Endodermal cell (in vitro differentiated cells): ENCODE measurements around the gene GPATCH11. TPM values are rescaled to one million over a fixed set of nuclear protein-coding genes. Genes with fewer than 3 reads are reported as not detected.
A peak's percentile ranks its signal among the peaks of the same experiment; 100 is the strongest.

Source experiments
- DNase-seq: peaks from one replicate; pipeline ENCODE4 v3.0.0-alpha.2; 2017
- H3K27ac ChIP-seq: 2 replicates; pipeline ENCODE4 v1.5.1; 2013; ENCODE audit warnings: mild to moderate bottlenecking, low read depth, low read length, moderate library complexity
- H3K27me3 ChIP-seq: 2 replicates; pipeline ENCODE4 v1.6.1; 2013; ENCODE audit warnings: mild to moderate bottlenecking, low read length, moderate library complexity; ENCODE audit not compliant: insufficient read depth, control insufficient read depth, poor library complexity, severe bottlenecking
- H3K36me3 ChIP-seq: 2 replicates; pipeline ENCODE4 v1.7.0; 2013; ENCODE audit warnings: mild to moderate bottlenecking, low read length, moderate library complexity; ENCODE audit not compliant: control insufficient read depth, insufficient read depth
- H3K4me1 ChIP-seq: one replicate; pipeline ENCODE4 v1.7.0; 2013; ENCODE audit warnings: low read length; ENCODE audit not compliant: control insufficient read depth, insufficient read depth
- H3K4me3 ChIP-seq: 2 replicates; pipeline ENCODE4 v1.5.1; 2013; ENCODE audit warnings: mild to moderate bottlenecking, low read length, moderate library complexity
- H3K9ac ChIP-seq: 2 replicates; pipeline ENCODE4 v1.6.1; 2013; ENCODE audit warnings: mild to moderate bottlenecking, low read length, moderate library complexity; ENCODE audit not compliant: poor library complexity, severe bottlenecking; ENCODE audit errors: extremely low read depth
- H3K9me3 ChIP-seq: 2 replicates; pipeline ENCODE4 v1.6.1; 2013; ENCODE audit warnings: mild to moderate bottlenecking, low read length, moderate library complexity; ENCODE audit not compliant: control insufficient read depth
- H3K27ac Mint-ChIP-seq: 2 replicates; pipeline ENCODE4 v1.8.0; 2020; ENCODE audit warnings: mixed read lengths
- H3K27me3 Mint-ChIP-seq: 2 replicates; pipeline ENCODE4 v1.8.0; 2021; ENCODE audit warnings: mild to moderate bottlenecking, mixed read lengths; ENCODE audit not compliant: insufficient read depth
- H3K36me3 Mint-ChIP-seq: 2 replicates; pipeline ENCODE4 v1.8.0; 2020; ENCODE audit warnings: low read depth, mixed read lengths
- H3K4me1 Mint-ChIP-seq: 2 replicates; pipeline ENCODE4 v1.8.0; 2020; ENCODE audit warnings: mixed read lengths
- H3K4me3 Mint-ChIP-seq: 2 replicates; pipeline ENCODE4 v1.8.0; 2020; ENCODE audit warnings: mild to moderate bottlenecking, moderate library complexity, mixed read lengths
- H3K9me3 Mint-ChIP-seq: 2 replicates; pipeline ENCODE4 v1.8.0; 2020; ENCODE audit warnings: mild to moderate bottlenecking, mixed read lengths
- WGBS, 2 experiments: methylation state at CpG; one replicate each; pipeline versions ENCODE4 v1.1.5 to v1.1.7; 2013; ENCODE audit warnings: missing lambda C conversion rate in 2 of 2, mixed read lengths in 1 of 2; ENCODE audit not compliant: insufficient coverage in 1 of 2, insufficient read length in 1 of 2; 5-methylcytosine and 5-hydroxymethylcytosine counted together
- total RNA-seq, 2 donors: library from RNA; stranded (reverse); fragmentation: NEBNext Ultra II Directional in 1 of 2; extraction: Animal tissue kit (Norgen Biotek cat#: 25700) in 1 of 2; gene quantifications; 2 replicates in 1 of 2; 3 replicates in 1 of 2; pipeline ENCODE4 v1.2.1, GENCODE V29; 2021
- TF ChIP-seq, protein P1 (sequence below): fragments of 200-600 bp; sonication (generic); conservative IDR thresholded peaks from 2 replicates; pipeline ENCODE4 v1.5.0; 2021; ENCODE audit warnings: antibody characterized with exemption, mild to moderate bottlenecking

Gene GPATCH11
- total RNA-seq, 2 donors from 2014 or later = 8.8 to 15.9 TPM

DNA sequence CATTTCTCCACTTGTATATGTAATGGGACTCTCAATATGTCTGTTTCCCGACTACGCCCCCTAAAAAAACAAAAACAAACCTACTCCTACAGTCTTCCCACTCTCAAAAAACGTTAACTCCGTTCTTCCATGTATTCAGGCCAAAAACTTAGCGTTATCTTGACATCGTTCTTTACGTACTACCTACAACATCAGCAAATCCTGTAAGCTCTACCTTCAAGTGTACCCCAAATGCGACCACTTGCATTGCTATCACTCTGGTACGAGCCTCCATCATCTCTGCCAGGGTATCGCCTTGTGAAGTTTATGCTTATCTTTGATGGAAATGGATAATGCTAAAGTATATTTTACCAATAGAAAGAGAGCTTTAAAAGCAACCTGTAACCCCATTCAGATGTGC lies 479 bp downstream of the GPATCH11 start:
- peaks cover 8% of the 10 kb centered on the region for H3K9me3 ChIP-seq
- DNase-seq = no peak
- Mint-ChIP-seq H3K36me3 (peaks cover 26% of the 10 kb centered on the region), H3K27ac (no peak overlapping the region), H3K4me3 (no peak overlapping the region), H3K4me1 (peaks cover 34% of the 10 kb centered on the region), H3K9me3 (no peaks in the 10 kb centered on the region), H3K27me3 (no peaks in the 10 kb centered on the region)
- TF ChIP-seq, protein P1, sequence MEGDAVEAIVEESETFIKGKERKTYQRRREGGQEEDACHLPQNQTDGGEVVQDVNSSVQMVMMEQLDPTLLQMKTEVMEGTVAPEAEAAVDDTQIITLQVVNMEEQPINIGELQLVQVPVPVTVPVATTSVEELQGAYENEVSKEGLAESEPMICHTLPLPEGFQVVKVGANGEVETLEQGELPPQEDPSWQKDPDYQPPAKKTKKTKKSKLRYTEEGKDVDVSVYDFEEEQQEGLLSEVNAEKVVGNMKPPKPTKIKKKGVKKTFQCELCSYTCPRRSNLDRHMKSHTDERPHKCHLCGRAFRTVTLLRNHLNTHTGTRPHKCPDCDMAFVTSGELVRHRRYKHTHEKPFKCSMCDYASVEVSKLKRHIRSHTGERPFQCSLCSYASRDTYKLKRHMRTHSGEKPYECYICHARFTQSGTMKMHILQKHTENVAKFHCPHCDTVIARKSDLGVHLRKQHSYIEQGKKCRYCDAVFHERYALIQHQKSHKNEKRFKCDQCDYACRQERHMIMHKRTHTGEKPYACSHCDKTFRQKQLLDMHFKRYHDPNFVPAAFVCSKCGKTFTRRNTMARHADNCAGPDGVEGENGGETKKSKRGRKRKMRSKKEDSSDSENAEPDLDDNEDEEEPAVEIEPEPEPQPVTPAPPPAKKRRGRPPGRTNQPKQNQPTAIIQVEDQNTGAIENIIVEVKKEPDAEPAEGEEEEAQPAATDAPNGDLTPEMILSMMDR = no peak
- H3K9ac ChIP-seq = peak overlapping the region; percentile 52
- H3K27me3 ChIP-seq = no peaks in the 10 kb centered on the region
- no peak overlapping the region for H3K27ac ChIP-seq
- H3K36me3 ChIP-seq = peaks cover 34% of the 10 kb centered on the region
- peaks cover 9% of the 10 kb centered on the region for H3K4me1 ChIP-seq
- peak overlapping the region; percentile 93 for H3K4me3 ChIP-seq
- 0 to 15% methylated on average over 5 to 10 of the region's 10 CpGs for WGBS, 2 experiments

DNA sequence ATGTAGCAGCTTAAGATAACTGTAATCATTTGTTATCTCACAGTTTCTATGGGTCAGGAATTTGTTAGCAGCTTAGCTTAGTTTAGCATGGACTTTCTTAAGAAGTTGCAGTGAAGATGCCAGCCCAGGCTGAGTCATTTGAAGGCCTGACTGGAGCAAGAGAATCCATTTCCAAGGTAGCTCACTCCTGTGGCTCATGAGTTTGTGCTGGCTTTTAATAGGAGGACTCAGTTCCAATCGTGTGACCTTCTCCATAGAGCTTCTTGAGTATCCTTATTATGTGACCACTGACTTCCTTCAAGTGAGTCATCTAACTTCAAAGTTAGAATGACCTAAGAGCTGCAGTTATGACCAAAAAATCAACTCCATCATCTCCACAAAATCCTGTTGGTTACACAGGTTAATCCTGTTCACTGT lies 1.4 kb downstream of the GPATCH11 start:
- Histone ChIP-seq H3K36me3 (peaks cover 33% of the 10 kb centered on the region), H3K27ac (no peak overlapping the region), H3K9me3 (peaks cover 8% of the 10 kb centered on the region), H3K4me1 (peaks cover 9% of the 10 kb centered on the region), H3K4me3 (peak overlapping the region; percentile 93), H3K9ac (peak overlapping the region; percentile 4), H3K27me3 (no peaks in the 10 kb centered on the region)
- Mint-ChIP-seq H3K4me3 (no peak overlapping the region), H3K27ac (peak overlapping the region; percentile 59), H3K4me1 (peaks cover 27% of the 10 kb centered on the region), H3K36me3 (peaks cover 24% of the 10 kb centered on the region), H3K27me3 (no peaks in the 10 kb centered on the region), H3K9me3 (no peaks in the 10 kb centered on the region)
- TF ChIP-seq, protein P1 = no peak
- WGBS, 2 experiments = 51 to 89% methylated on average over 1 of the region's 1 CpG
- peak; percentile 56 for DNase-seq

DNA sequence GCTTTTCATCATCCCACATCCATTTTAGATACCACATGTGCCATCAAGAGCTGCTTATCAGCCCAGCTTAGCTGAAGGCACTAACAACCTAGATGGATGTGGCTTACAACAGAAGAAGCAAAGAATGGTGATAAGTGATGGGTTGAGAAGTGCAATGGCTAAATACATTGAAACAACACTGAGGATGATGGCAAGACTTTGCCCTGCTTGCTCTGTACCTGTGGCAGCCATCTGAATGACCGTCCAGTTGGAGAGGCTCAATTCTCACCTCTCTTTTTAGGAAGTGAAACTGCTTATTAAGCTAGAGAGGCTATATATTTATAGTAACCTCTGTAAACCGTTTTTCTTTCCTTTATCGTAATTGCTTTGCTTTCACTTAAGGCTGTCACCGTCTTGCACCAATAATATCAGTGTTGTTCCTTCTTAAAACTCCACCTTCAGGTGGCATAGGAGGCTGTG lies 5.7 kb downstream of the GPATCH11 start:
- peaks cover 51% of the 10 kb centered on the region for H3K36me3 ChIP-seq
- 95 to 100% methylated on average over 2 to 4 of the region's 4 CpGs for WGBS, 2 experiments
- TF ChIP-seq, protein P1 = no peak
- H3K9me3 ChIP-seq = no peaks in the 10 kb centered on the region
- H3K4me3 ChIP-seq = no peak overlapping the region
- Mint-ChIP-seq H3K36me3 (peaks cover 32% of the 10 kb centered on the region), H3K4me1 (peaks cover 12% of the 10 kb centered on the region), H3K9me3 (no peaks in the 10 kb centered on the region), H3K27ac (no peak overlapping the region), H3K27me3 (no peaks in the 10 kb centered on the region), H3K4me3 (no peak overlapping the region)
- no peak overlapping the region for H3K27ac ChIP-seq
- H3K4me1 ChIP-seq = peaks cover 9% of the 10 kb centered on the region
- no peaks in the 10 kb centered on the region for H3K27me3 ChIP-seq
- no peak for DNase-seq
- no peak overlapping the region for H3K9ac ChIP-seq
